Measurements from ENCODE around the gene HCST. TPM values are rescaled to one million over a fixed set of nuclear protein-coding genes. Genes with fewer than 3 reads are reported as not detected.
A peak's percentile ranks its signal among the peaks of the same experiment; 100 is the strongest.

Gene HCST
- total RNA-seq, 1 donor from 2014 or later = 62.2 TPM

- Mint-ChIP-seq H3K4me1 (ENCODE audit: low read depth) (peaks cover 11% of the 10 kb centered on the region), H3K9me3 (no peaks in the 10 kb centered on the region), H3K36me3 (ENCODE audit: low read depth) (no peaks in the 10 kb centered on the region), H3K27ac (no peak overlapping the region), H3K27me3 (ENCODE audit: insufficient read depth) (peaks cover 4% of the 10 kb centered on the region), H3K4me3 (no peak overlapping the region)
- DNase-seq (ENCODE audit: low spot score) = no peak
- intact Hi-C loops (cut with micrococcal nuclease) = no loop called here
These were observed 11.3 kb downstream of the HCST start for GRCh38 chr19:35913589-35913988.

GRCh38 chr19:35915443-35915842, 13.1 kb downstream of the HCST start:
- no peak for DNase-seq (ENCODE audit: low spot score)
- no peaks in the 10 kb centered on the region for H3K36me3 Mint-ChIP-seq (ENCODE audit: low read depth)
- no peak overlapping the region for H3K4me3 Mint-ChIP-seq
- H3K9me3 Mint-ChIP-seq = no peaks in the 10 kb centered on the region
- intact Hi-C loops (cut with micrococcal nuclease) = loop anchor here (2.0 kb wide), 1 partner anchor 17 kb away; no protein-coding TSS in a partner anchor
- peaks cover 6% of the 10 kb centered on the region for H3K27me3 Mint-ChIP-seq (ENCODE audit: insufficient read depth)
- H3K4me1 Mint-ChIP-seq (ENCODE audit: low read depth) = no peaks in the 10 kb centered on the region
- no peak overlapping the region for H3K27ac Mint-ChIP-seq

- H3K36me3 Mint-ChIP-seq (ENCODE audit: low read depth) = no peaks in the 10 kb centered on the region
- peaks cover 9% of the 10 kb centered on the region for H3K27me3 Mint-ChIP-seq (ENCODE audit: insufficient read depth)
These were observed 17.0 kb downstream of the HCST start for GRCh38 chr19:35919306-35919705.

GRCh38 chr19:35921012-35921411, 18.7 kb downstream of the HCST start:
- H3K9me3 Mint-ChIP-seq = peaks cover 11% of the 10 kb centered on the region
- peaks cover 2% of the 10 kb centered on the region for H3K36me3 Mint-ChIP-seq (ENCODE audit: low read depth)
- no peak for DNase-seq (ENCODE audit: low spot score)
- no peaks in the 10 kb centered on the region for H3K4me1 Mint-ChIP-seq (ENCODE audit: low read depth)
- intact Hi-C loops (cut with micrococcal nuclease) = no loop called here
- no peak overlapping the region for H3K27ac Mint-ChIP-seq
- H3K4me3 Mint-ChIP-seq = no peak overlapping the region
- H3K27me3 Mint-ChIP-seq (ENCODE audit: insufficient read depth) = peaks cover 10% of the 10 kb centered on the region

More at GRCh38 chr19:35919306-35919705, 17.0 kb downstream of the HCST start:
- H3K4me3 Mint-ChIP-seq = no peak overlapping the region
- H3K27ac Mint-ChIP-seq = no peak overlapping the region
- H3K9me3 Mint-ChIP-seq = no peaks in the 10 kb centered on the region
- intact Hi-C loops (cut with micrococcal nuclease) = no loop called here
- no peak for DNase-seq (ENCODE audit: low spot score)
- H3K4me1 Mint-ChIP-seq (ENCODE audit: low read depth) = no peaks in the 10 kb centered on the region

- peaks cover 6% of the 10 kb centered on the region for H3K27me3 Mint-ChIP-seq (ENCODE audit: insufficient read depth)
- no peak for DNase-seq (ENCODE audit: low spot score)
- H3K36me3 Mint-ChIP-seq (ENCODE audit: low read depth) = peaks cover 5% of the 10 kb centered on the region
- H3K4me3 Mint-ChIP-seq = no peak overlapping the region
- H3K4me1 Mint-ChIP-seq (ENCODE audit: low read depth) = peaks cover 9% of the 10 kb centered on the region
- no peak overlapping the region for H3K27ac Mint-ChIP-seq
- H3K9me3 Mint-ChIP-seq = peaks cover 15% of the 10 kb centered on the region
- intact Hi-C loops (cut with micrococcal nuclease) = no loop called here
These were observed 23.2 kb downstream of the HCST start for GRCh38 chr19:35925501-35925900.

- peaks cover 15% of the 10 kb centered on the region for H3K9me3 Mint-ChIP-seq
- no peak overlapping the region for H3K4me3 Mint-ChIP-seq
- no peak overlapping the region for H3K27ac Mint-ChIP-seq
- H3K27me3 Mint-ChIP-seq (ENCODE audit: insufficient read depth) = peaks cover 6% of the 10 kb centered on the region
- no peak for DNase-seq (ENCODE audit: low spot score)
- peaks cover 23% of the 10 kb centered on the region for H3K4me1 Mint-ChIP-seq (ENCODE audit: low read depth)
- intact Hi-C loops (cut with micrococcal nuclease) = no loop called here
- H3K36me3 Mint-ChIP-seq (ENCODE audit: low read depth) = peaks cover 5% of the 10 kb centered on the region
These were observed 26.2 kb downstream of the HCST start for GRCh38 chr19:35928507-35928906.

GRCh38 chr19:35929876-35930275, 27.5 kb downstream of the HCST start:
- peaks cover 23% of the 10 kb centered on the region for H3K4me1 Mint-ChIP-seq (ENCODE audit: low read depth)
- peak overlapping the region; percentile 40 for H3K4me3 Mint-ChIP-seq
- H3K27me3 Mint-ChIP-seq (ENCODE audit: insufficient read depth) = peaks cover 3% of the 10 kb centered on the region
- H3K36me3 Mint-ChIP-seq (ENCODE audit: low read depth) = peaks cover 5% of the 10 kb centered on the region
- H3K27ac Mint-ChIP-seq = peak overlapping the region; percentile 89
- intact Hi-C loops (cut with micrococcal nuclease) = loop anchor here (2.0 kb wide), 1 partner anchor 185 kb away; the partner anchor contains the start of genes PSENEN and U2AF1L4
- DNase-seq (ENCODE audit: low spot score) = no peak
- H3K9me3 Mint-ChIP-seq = peaks cover 15% of the 10 kb centered on the region

GRCh38 chr19:35931161-35931873, 29.0 kb downstream of the HCST start:
- Mint-ChIP-seq H3K9me3 (peaks cover under 1% of the 10 kb centered on the region), H3K4me3 (peak overlapping the region; percentile 70), H3K4me1 (ENCODE audit: low read depth) (peaks cover 30% of the 10 kb centered on the region), H3K27ac (peak overlapping the region; percentile 81), H3K36me3 (ENCODE audit: low read depth) (no peaks in the 10 kb centered on the region), H3K27me3 (ENCODE audit: insufficient read depth) (no peaks in the 10 kb centered on the region)
- peak; percentile 100 for DNase-seq (ENCODE audit: low spot score)
- intact Hi-C loops (cut with micrococcal nuclease) = loop anchor here (1.0 to 2.0 kb wide), 13 partner anchors 32 to 288 kb away; partner anchors contain the start of genes COX6B1, LIN37, PROSER3 and PSENEN

GRCh38 chr19:35931874-35932202, 29.5 kb downstream of the HCST start:
- H3K27me3 Mint-ChIP-seq (ENCODE audit: insufficient read depth) = no peaks in the 10 kb centered on the region
- DNase-seq (ENCODE audit: low spot score) = no peak
- H3K27ac Mint-ChIP-seq = peak overlapping the region; percentile 47
- no peak overlapping the region for H3K4me3 Mint-ChIP-seq
- H3K9me3 Mint-ChIP-seq = no peaks in the 10 kb centered on the region
- H3K4me1 Mint-ChIP-seq (ENCODE audit: low read depth) = peaks cover 30% of the 10 kb centered on the region
- H3K36me3 Mint-ChIP-seq (ENCODE audit: low read depth) = no peaks in the 10 kb centered on the region
- intact Hi-C loops (cut with micrococcal nuclease) = loop anchor here (1.0 to 2.0 kb wide), 13 partner anchors 33 to 289 kb away; partner anchors contain the start of genes COX6B1, LIN37, PROSER3 and PSENEN

GRCh38 chr19:35932291-35932936, 30.1 kb downstream of the HCST start:
- Mint-ChIP-seq H3K9me3 (no peaks in the 10 kb centered on the region), H3K36me3 (ENCODE audit: low read depth) (no peaks in the 10 kb centered on the region), H3K27me3 (ENCODE audit: insufficient read depth) (no peaks in the 10 kb centered on the region), H3K27ac (no peak overlapping the region), H3K4me3 (peak overlapping the region; percentile 8), H3K4me1 (ENCODE audit: low read depth) (peaks cover 30% of the 10 kb centered on the region)
- intact Hi-C loops (cut with micrococcal nuclease) = no loop called here
- no peak for DNase-seq (ENCODE audit: low spot score)

GRCh38 chr19:35935911-35936737, 33.8 kb downstream of the HCST start, which contains the start of gene LRFN3:
LRFN3 (plus strand) TSS chr19:35936374; CDS start chr19:35939426, 3,052 bp downstream.
- intact Hi-C loops (cut with micrococcal nuclease) = loop anchor here (1.0 kb wide), 1 partner anchor 57 kb away; no protein-coding TSS in a partner anchor

GRCh38 chr19:35936738-35937268, 34.5 kb downstream of the HCST start:
- H3K4me1 Mint-ChIP-seq (ENCODE audit: low read depth) = peaks cover 28% of the 10 kb centered on the region
- no peak overlapping the region for H3K27ac Mint-ChIP-seq
- peaks cover 5% of the 10 kb centered on the region for H3K36me3 Mint-ChIP-seq (ENCODE audit: low read depth)
- H3K9me3 Mint-ChIP-seq = no peaks in the 10 kb centered on the region
- H3K4me3 Mint-ChIP-seq = peak overlapping the region; percentile 81
- intact Hi-C loops (cut with micrococcal nuclease) = loop anchor here (1.0 kb wide), 1 partner anchor 58 kb away; no protein-coding TSS in a partner anchor
- DNase-seq (ENCODE audit: low spot score) = no peak
- H3K27me3 Mint-ChIP-seq (ENCODE audit: insufficient read depth) = no peaks in the 10 kb centered on the region

More at GRCh38 chr19:35935911-35936737, 33.8 kb downstream of the HCST start, which contains the start of gene LRFN3:
- H3K9me3 Mint-ChIP-seq = no peaks in the 10 kb centered on the region
- H3K4me1 Mint-ChIP-seq (ENCODE audit: low read depth) = peaks cover 33% of the 10 kb centered on the region
- no peaks in the 10 kb centered on the region for H3K27me3 Mint-ChIP-seq (ENCODE audit: insufficient read depth)
- H3K36me3 Mint-ChIP-seq (ENCODE audit: low read depth) = peaks cover 4% of the 10 kb centered on the region
- H3K27ac Mint-ChIP-seq = peak within 1 kb of the TSS; percentile 24
- DNase-seq (ENCODE audit: low spot score) = peak; percentile 60
- peak within 1 kb of the TSS; percentile 88 for H3K4me3 Mint-ChIP-seq

Measured in activated T-helper 1 cell treated with anti-CD3 and anti-CD28 coated beads, Interleukin-12 subunit alpha, Interleukin-12 subunit beta, Interleukin-2, Interleukin-4 antibody, amounts not matched to agents 30 ng/mL and 10 ng/mL and 1 ng/mL, durations not matched to agents 14 hours and 24 hours and 36 hours (primary cell).